Motor neuron (in vitro differentiated cells): ENCODE data around the gene VEPH1. TPM values are rescaled to one million over a fixed set of nuclear protein-coding genes. Genes with fewer than 3 reads are reported as not detected.

Experiments
- ATAC-seq, 8 experiments: fragments of 200-7000 bp; cut with Tn5 transposase; replicated peaks in 6 of 8; 2 replicates each; pipeline ENCODE4 v1.8.0; 2021; ENCODE audit warnings: mild to moderate bottlenecking in 8 of 8, moderate library complexity in 8 of 8
- H3K27ac ChIP-seq, 2 donors: fragments of 250-450 bp; sonication (Bioruptor Pico); 2 replicates each; pipeline ENCODE4 v1.9.0; 2021; ENCODE audit warnings: antibody characterized with exemption in 2 of 2, mild to moderate bottlenecking in 2 of 2, moderate library complexity in 1 of 2
- H3K4me1 ChIP-seq, 2 donors: fragments of 250-450 bp; sonication (Bioruptor Pico); replicated peaks in 1 of 2; 2 replicates each; pipeline ENCODE4 v1.6.1; 2021; ENCODE audit warnings: antibody characterized with exemption in 2 of 2, mild to moderate bottlenecking in 2 of 2, moderate library complexity in 1 of 2
- H3K4me3 ChIP-seq, 5 donors: fragments of 250-450 bp; sonication (Bioruptor Pico); 2 replicates each; pipeline ENCODE4 v1.9.0; 2021; ENCODE audit warnings: antibody characterized with exemption in 5 of 5, mild to moderate bottlenecking in 5 of 5, moderate library complexity in 4 of 5
- WGBS, 10 experiments: fragments of 450-650 bp; shearing (Covaris generic); methylation state at CpG; one replicate each; pipeline ENCODE4 v1.0.0; 2022; 5-methylcytosine and 5-hydroxymethylcytosine counted together
- in situ Hi-C, 9 experiments: fragments of 400-800 bp; cut with MboI; loops; one replicate each; pipeline ENCODE4 v1.15.0; 2021; ENCODE audit warnings: low sequenced_read_pairs in 9 of 9, low pct_unique_long_range_greater_than_20kb in 2 of 9; ENCODE audit not compliant: unreplicated experiment in 9 of 9
- total RNA-seq, 8 experiments: library from RNA; unstranded; fragments of 300-600 nt; gene quantifications; 2 replicates each; pipeline versions ENCODE4 v1.2.3 to v1.2.4, GENCODE V29; 2022

Gene VEPH1
- total RNA-seq, 8 experiments from 2014 or later: 0.42 to 7.1 (median 3.7) TPM

- WGBS, 10 experiments: 58 to 100% (median 89%) methylated on average over 1 to 5 of the region's 5 CpGs; no CpG with 5 or more reads in 2 of the 10 experiments
These were observed 12.2 kb upstream of the VEPH1 start for GRCh38 chr3:157515398-157515797.

GRCh38 chr3:157514371-157514895 is 11.2 kb upstream of the VEPH1 start:
- 64 to 100% (median 96%) methylated on average over 1 to 4 of the region's 4 CpGs; no CpG with 5 or more reads in 2 of the 10 experiments for WGBS, 10 experiments
- ATAC-seq: no peak
- Histone ChIP-seq H3K4me1 (no peaks in the 10 kb centered on the region), H3K27ac (no peak overlapping the region), H3K4me3 (no peak overlapping the region)
- in situ Hi-C loops: no loop called here

More at GRCh38 chr3:157515398-157515797, 12.2 kb upstream of the VEPH1 start:
- in situ Hi-C loops: no loop called here
- Histone ChIP-seq H3K27ac (no peak overlapping the region), H3K4me3 (no peak overlapping the region), H3K4me1 (no peaks in the 10 kb centered on the region)
- ATAC-seq: no peak

- H3K4me1 ChIP-seq: no peaks in the 10 kb centered on the region
- 60% methylated on average over 1 of the region's 1 CpG; no CpG with 5 or more reads in 9 of the 10 experiments for WGBS, 10 experiments
- in situ Hi-C loops: no loop called here
- H3K27ac ChIP-seq: no peak overlapping the region
- H3K4me3 ChIP-seq: no peak overlapping the region
- no peak for ATAC-seq
These were observed 10.4 kb upstream of the VEPH1 start for GRCh38 chr3:157513585-157513984.

GRCh38 chr3:157512534-157512933 is 9.3 kb upstream of the VEPH1 start:
- ATAC-seq: no peak
- Histone ChIP-seq H3K4me1 (no peaks in the 10 kb centered on the region), H3K27ac (no peak overlapping the region), H3K4me3 (no peak overlapping the region)
- in situ Hi-C loops: no loop called here
- 74 to 100% (median 92%) methylated on average over 1 to 5 of the region's 5 CpGs; no CpG with 5 or more reads in 1 of the 10 experiments for WGBS, 10 experiments

- WGBS, 10 experiments: 60 to 100% (median 100%) methylated on average over 1 of the region's 1 CpG; no CpG with 5 or more reads in 6 of the 10 experiments
- Histone ChIP-seq H3K4me3 (no peak overlapping the region), H3K27ac (no peak overlapping the region), H3K4me1 (peaks cover 0 to 2% of the 10 kb centered on the region in 2 donors)
- no peak for ATAC-seq
- in situ Hi-C loops: no loop called here
These were observed 5.2 kb upstream of the VEPH1 start for GRCh38 chr3:157508461-157508860.

- Histone ChIP-seq H3K4me3 (no peak overlapping the region), H3K27ac (no peak overlapping the region), H3K4me1 (peaks cover 16 to 20% of the 10 kb centered on the region in 2 donors)
- in situ Hi-C loops: no loop called here
- peak in 5 of 8 experiments; percentile 77 to 85 (median 82) for ATAC-seq
- 0 to 96% (median 10%) methylated on average over 1 to 4 of the region's 4 CpGs; no CpG with 5 or more reads in 1 of the 10 experiments for WGBS, 10 experiments
These were observed 1.4 kb downstream of the VEPH1 start for GRCh38 chr3:157501863-157502262.

- Histone ChIP-seq H3K4me1 (peaks cover 16 to 20% of the 10 kb centered on the region in 2 donors), H3K4me3 (no peak overlapping the region), H3K27ac (no peak overlapping the region)
- peak in 3 of 8 experiments; percentile 26 to 56 (median 53) for ATAC-seq
- 8 to 100% (median 82%) methylated on average over 1 to 4 of the region's 4 CpGs; no CpG with 5 or more reads in 2 of the 10 experiments for WGBS, 10 experiments
- in situ Hi-C loops: no loop called here
These were observed 3.0 kb downstream of the VEPH1 start for GRCh38 chr3:157500232-157500631.

- in situ Hi-C loops: loop anchor here in 7 of 9 experiments (10.0 to 25.0 kb wide), 3 partner anchors 287 to 312 kb away; no protein-coding TSS in a partner anchor
- 0 to 46% (median 23%) methylated on average over 3 to 14 of the region's 24 CpGs; no CpG with 5 or more reads in 2 of the 10 experiments for WGBS, 10 experiments
- Histone ChIP-seq H3K4me1 (peaks cover 16 to 20% of the 10 kb centered on the region in 2 donors), H3K4me3 (peak overlapping the region; percentile 3 to 30 (median 15)), H3K27ac (no peak overlapping the region)
- peak; percentile 29 to 73 (median 67) for ATAC-seq
These were observed 3.8 kb downstream of the VEPH1 start for GRCh38 chr3:157499342-157499963.

GRCh38 chr3:157498371-157498770 is 4.8 kb downstream of the VEPH1 start:
- Histone ChIP-seq H3K4me3 (no peak overlapping the region), H3K27ac (no peak overlapping the region), H3K4me1 (peaks cover 14 to 20% of the 10 kb centered on the region in 2 donors)
- ATAC-seq: no peak
- in situ Hi-C loops: loop anchor here in 7 of 9 experiments (10.0 to 25.0 kb wide), 3 partner anchors 286 to 311 kb away; no protein-coding TSS in a partner anchor

GRCh38 chr3:157495846-157496245 is 7.4 kb downstream of the VEPH1 start:
- no peak for ATAC-seq
- in situ Hi-C loops: loop anchor here in 7 of 9 experiments (10.0 to 25.0 kb wide), 3 partner anchors 284 to 309 kb away; no protein-coding TSS in a partner anchor
- 44 to 100% (median 80%) methylated on average over 1 to 3 of the region's 3 CpGs; no CpG with 5 or more reads in 3 of the 10 experiments for WGBS, 10 experiments

GRCh38 chr3:157494581-157495281 is 8.5 kb downstream of the VEPH1 start:
- Histone ChIP-seq H3K4me3 (no peak overlapping the region), H3K4me1 (peaks cover 4 to 5% of the 10 kb centered on the region in 2 donors), H3K27ac (no peak overlapping the region)
- ATAC-seq: no peak
- in situ Hi-C loops: loop anchor here in 7 of 9 experiments (10.0 to 25.0 kb wide), 3 partner anchors 282 to 307 kb away; no protein-coding TSS in a partner anchor
- WGBS, 10 experiments: 61 to 94% (median 83%) methylated on average over 2 to 3 of the region's 3 CpGs; no CpG with 5 or more reads in 4 of the 10 experiments

More at GRCh38 chr3:157495846-157496245, 7.4 kb downstream of the VEPH1 start:
- Histone ChIP-seq H3K4me3 (no peak overlapping the region), H3K4me1 (peaks cover 7 to 8% of the 10 kb centered on the region in 2 donors), H3K27ac (no peak overlapping the region)

- Histone ChIP-seq H3K27ac (no peak overlapping the region), H3K4me1 (no peaks in the 10 kb centered on the region), H3K4me3 (no peak overlapping the region)
- ATAC-seq: peak in 7 of 8 experiments; percentile 21 to 76 (median 42)
- 20 to 98% (median 85%) methylated on average over 1 to 5 of the region's 5 CpGs for WGBS, 10 experiments
- in situ Hi-C loops: loop anchor here in 7 of 9 experiments (10.0 to 25.0 kb wide), 3 partner anchors 282 to 307 kb away; no protein-coding TSS in a partner anchor
These were observed 9.3 kb downstream of the VEPH1 start for GRCh38 chr3:157493627-157494550.
